Fibroblast of skin of abdomen (primary cell): ENCODE data around the gene CLPTM1L.
"Not testable (repeated sequence)": the region's sequence is repeated elsewhere in the genome, so short reads cannot be mapped to it uniquely, and the experiment has no call there.

ENCODE experiments used
- DNase-seq: peaks from one replicate; pipeline ENCODE4 v3.0.0-alpha.2; 2013

The CLPTM1L gene

GRCh38 chr5:1285883-1286291 is 59.0 kb downstream of the CLPTM1L start:
- DNase-seq: no peak

- DNase-seq: no peak
Observed at GRCh38 chr5:1285141-1285540, 59.8 kb downstream of the CLPTM1L start.

- not testable (repeated sequence) for DNase-seq
Observed at GRCh38 chr5:1284336-1284970, 60.4 kb downstream of the CLPTM1L start.

DNA sequence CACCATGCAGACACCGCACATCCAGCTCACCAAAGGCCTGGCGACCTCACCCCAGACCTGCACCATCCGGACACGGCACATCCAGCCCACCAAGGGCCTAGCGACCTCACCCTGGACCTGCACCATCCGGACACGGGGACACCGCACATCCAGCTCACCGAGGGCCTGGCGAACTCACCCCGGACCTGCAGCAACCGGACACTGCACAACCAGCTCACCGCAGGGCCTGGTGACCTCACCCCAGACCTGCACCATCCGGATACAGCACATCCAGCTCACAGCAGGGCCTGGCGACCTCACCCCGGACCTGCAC is 61.2 kb downstream of the CLPTM1L start:
- DNase-seq: not testable (repeated sequence)

- not testable (repeated sequence) for DNase-seq
Observed at GRCh38 chr5:1282993-1283728, 61.7 kb downstream of the CLPTM1L start.

GRCh38 chr5:1282131-1282992 is 62.5 kb downstream of the CLPTM1L start:
- no peak for DNase-seq

DNA sequence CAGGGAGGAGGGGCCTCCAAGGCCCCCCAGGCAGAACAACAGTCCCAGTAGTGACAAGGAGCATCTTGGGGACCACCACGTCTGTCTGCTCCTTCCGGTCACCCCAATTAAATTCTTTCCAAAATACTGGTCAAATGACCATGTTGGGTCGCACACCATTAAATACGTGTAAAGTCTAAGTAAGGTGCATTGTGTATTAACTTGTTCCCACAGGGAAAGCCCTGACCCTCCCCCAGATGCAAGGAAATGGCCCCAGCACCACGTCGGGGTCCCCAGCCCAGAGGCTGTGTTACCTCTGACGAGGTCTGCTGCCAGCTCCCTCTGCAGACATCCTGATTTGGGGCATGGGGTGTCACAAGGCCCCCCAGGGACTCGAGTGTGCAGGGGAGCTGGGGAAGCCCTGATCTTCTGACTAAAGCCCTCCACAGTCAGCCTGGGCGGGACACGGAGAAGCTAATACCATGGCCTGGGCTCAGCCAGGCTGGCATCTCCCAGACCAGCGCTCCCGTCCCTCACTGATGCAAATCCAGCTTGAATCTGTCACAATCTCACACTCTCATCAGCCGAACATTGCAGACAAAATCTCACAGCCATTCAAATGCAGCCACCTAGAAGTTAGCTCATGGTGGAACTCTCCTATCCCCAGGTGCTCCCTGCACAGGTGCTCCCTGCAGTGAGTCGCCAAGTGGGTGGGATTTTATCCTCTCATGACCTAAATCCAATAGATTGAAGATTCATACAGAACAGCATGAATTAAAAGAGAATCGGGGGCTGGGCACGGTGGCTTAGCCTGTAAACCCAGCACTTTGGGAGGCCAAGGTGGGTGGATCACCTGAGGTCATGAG is 63.6 kb downstream of the CLPTM1L start:
- DNase-seq: no peak

GRCh38 chr5:1280177-1281037 is 64.5 kb downstream of the CLPTM1L start:
- no peak for DNase-seq

- no peak for DNase-seq
Observed at GRCh38 chr5:1279443-1280151, 65.3 kb downstream of the CLPTM1L start.

DNA sequence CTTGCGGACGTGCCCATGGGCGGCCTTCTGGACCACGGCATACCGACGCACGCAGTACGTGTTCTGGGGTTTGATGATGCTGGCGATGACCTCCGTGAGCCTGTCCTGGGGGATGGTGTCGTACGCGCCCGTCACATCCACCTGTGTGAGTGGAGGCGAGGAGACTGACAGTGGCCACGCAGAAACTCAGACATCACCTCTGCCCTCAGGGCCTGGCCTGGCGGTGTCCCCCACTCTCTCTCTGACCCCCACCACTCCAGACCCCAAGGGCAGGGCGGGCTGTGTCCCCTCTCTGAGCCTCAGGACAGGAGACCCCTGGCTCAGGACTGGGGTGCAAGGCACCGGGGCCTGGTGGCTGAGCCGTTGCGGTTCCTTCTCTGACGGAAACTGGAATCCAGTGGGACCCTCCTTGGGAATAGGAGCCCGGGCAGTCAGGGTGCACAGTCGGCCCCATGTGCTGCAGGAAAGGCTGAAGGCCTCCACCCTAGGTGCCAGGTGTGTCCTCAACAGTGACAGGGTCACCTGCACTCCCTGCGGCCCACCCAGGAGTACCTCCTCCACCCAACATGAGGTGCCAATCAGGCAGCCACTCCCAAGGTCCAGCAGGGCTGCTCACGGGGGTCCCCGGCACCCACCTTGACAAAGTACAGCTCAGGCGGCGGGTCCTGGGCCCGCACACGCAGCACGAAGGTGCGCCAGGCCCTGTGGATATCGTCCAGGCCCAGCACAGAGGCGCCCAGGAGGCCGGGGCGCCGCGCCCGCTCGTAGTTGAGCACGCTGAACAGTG is 66.0 kb downstream of the CLPTM1L start:
- DNase-seq: no peak

DNA sequence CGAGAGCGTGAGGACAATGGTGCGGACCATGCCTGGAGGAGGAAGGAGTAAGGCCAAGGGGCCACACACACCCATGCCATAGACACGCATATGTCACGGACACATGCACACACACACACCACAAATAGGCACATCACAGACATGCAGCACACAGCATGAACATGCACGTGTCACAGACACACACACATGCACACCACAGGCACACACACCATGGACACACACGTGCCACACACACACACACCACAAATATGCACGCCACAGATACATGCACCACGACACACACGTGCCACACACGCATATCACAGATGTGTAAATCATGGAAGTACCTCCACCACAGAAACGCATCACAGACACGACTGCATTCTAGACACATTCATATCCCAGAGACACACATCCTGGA is 66.7 kb downstream of the CLPTM1L start:
- DNase-seq: no peak

DNA sequence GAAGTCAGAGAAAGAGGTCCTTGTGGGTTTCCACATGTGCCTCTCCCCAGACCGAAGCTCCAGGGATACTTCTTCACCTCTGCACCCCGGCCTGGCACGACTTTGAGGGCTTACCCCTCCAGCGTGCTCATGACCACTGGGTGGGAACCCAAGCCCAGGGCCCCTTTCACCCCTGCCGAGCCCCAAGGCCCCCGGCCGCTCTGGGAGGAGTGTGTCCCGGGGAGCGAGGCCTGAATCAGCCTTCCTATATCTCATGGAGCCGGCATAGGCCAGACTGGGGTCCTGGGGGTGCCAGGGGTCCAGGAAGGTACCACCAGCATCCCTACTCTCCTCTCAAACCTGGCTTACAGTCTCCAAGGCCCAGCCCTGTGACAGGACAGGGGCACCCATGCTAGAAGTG is 67.1 kb downstream of the CLPTM1L start:
- DNase-seq: no peak

- no peak for DNase-seq
Observed at GRCh38 chr5:1277331-1277730, 67.6 kb downstream of the CLPTM1L start.

DNA sequence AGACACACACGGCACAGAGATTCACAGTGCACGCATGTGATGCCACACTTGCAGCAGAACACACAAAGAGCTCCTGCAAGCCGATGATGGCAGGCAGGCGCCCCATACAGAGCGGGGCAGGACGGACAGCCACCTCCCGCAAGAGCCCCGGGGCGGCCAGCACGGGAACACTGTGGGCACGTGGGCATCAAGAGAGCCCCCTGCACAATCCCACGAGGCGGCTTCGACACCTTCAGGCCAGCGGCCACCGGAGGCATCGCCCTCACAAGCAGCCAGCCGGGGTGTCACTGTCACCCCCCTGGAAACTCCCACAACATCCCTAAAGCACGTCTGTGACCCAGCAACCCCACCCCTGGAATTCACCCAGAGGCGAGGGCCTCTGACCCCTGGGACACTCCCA is 68.0 kb downstream of the CLPTM1L start:
- DNase-seq: no peak

DNA sequence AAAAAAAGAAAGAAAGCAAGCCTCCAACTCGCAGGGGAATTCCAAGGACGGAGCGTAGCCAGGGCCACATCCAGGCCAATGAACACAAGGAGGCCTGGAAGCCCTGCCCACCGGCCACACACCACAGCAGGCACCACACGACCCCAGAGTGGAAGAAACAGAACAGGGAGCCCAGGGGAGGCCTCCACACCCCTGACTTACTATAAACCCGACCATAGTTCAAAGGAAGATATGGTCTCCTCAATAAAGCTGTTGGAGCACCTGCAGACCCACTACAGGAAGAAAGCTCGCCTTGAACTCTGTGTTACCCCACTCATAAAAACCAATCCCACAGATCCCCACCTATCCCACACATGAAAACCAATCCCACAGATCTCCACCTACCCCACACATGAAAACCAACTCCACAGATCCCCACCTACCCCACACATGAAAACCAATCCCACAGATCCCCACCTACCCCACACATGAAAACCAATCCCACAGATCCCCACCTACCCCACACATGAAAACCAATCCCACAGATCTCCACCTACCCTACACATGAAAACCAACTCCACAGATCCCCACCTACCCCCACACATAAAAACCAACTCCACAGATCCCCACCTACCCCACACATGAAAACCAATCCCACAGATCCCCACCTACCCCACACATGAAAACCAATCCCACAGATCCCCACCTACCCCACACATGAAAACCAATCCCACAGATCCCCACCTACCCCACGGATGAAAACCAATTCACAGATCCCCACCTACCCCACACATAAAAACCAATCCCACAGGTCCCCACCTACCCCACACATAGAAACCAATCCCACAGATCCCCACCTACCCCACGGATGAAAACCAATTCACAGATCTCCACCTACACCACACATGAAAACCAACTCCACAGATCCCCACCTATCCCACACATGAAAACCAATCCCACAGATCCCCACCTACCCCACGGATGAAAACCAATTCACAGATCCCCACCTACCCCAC is 69.2 kb downstream of the CLPTM1L start:
- DNase-seq: not testable (repeated sequence)

- DNase-seq: no peak
Observed at GRCh38 chr5:1274471-1274870, 70.4 kb downstream of the CLPTM1L start.

DNA sequence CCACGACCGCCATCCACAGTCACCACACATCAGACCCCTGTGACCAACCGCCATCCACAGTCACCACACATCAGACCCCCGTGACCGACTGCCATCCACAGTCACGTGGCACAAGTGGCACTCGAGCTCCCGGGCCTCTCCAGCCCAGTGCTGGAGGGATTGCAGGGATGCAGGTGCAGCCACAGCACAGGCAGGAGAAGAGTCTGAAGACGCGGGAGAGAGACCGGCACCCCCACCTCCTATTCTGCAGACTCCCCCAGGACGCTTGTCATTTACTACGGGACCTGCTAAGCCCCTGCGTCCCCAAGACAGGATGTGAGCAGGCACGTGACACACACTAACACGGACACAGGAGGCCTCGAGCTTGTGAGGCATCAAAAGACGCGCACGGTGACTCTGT is 71.2 kb downstream of the CLPTM1L start:
- DNase-seq: no peak

DNA sequence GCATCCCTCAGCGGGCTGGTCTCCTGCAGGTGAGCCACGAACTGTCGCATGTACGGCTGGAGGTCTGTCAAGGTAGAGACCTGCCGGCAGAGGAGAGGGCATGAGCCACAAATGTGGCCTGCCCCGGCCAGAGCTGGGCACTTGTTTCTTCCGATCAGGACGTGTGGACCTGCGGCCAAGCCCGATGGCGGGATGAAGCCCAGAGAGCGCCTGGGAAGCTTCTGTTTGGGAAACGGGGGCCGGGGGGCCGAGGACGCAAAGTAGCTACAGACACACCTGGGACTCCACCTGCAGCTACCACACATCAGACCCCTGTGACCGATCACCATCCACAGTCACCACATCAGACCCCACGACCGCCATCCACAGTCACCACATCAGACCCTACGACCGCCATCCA is 72.7 kb downstream of the CLPTM1L start:
- DNase-seq: no peak
